H9 (cell line): ENCODE data around the gene GSN. TPM values are rescaled to one million over a fixed set of nuclear protein-coding genes. Genes with fewer than 3 reads are reported as not detected.

Experiments
- DNase-seq: peaks from one replicate; pipeline ENCODE4 v3.0.0-alpha.2; 2017
- H2AFZ ChIP-seq: one replicate; pipeline ENCODE4 v1.6.1; 2013; ENCODE audit warnings: mild to moderate bottlenecking, low read length, control low read depth, moderate library complexity
- H2AK5ac ChIP-seq: 2 replicates; pipeline ENCODE4 v1.6.1; 2013; ENCODE audit warnings: low read length, control low read depth, mixed read lengths; ENCODE audit not compliant: insufficient read length
- H2BK120ac ChIP-seq: one replicate; pipeline ENCODE4 v1.6.1; 2013; ENCODE audit warnings: low read depth, mild to moderate bottlenecking, low read length, control low read depth, inconsistent platforms; ENCODE audit not compliant: poor library complexity, severe bottlenecking
- H2BK12ac ChIP-seq: 2 replicates; pipeline ENCODE4 v1.6.1; 2013; ENCODE audit warnings: low read length, control low read depth, mixed read lengths, low read depth; ENCODE audit not compliant: insufficient read length
- H2BK15ac ChIP-seq: 2 replicates; pipeline ENCODE4 v1.6.1; 2013; ENCODE audit warnings: low read depth, low read length, control low read depth
- H2BK20ac ChIP-seq: one replicate; pipeline ENCODE4 v1.6.1; 2013; ENCODE audit warnings: low read depth, mild to moderate bottlenecking, low read length, control low read depth, inconsistent platforms; ENCODE audit not compliant: poor library complexity, severe bottlenecking
- H2BK5ac ChIP-seq: 2 replicates; pipeline ENCODE4 v1.6.1; 2013; ENCODE audit warnings: low read length, control low read depth, mixed read lengths; ENCODE audit not compliant: insufficient read length
- H3K14ac ChIP-seq: 2 replicates; pipeline ENCODE4 v1.6.1; 2013; ENCODE audit warnings: low read length, control low read depth; ENCODE audit not compliant: insufficient read depth
- H3K18ac ChIP-seq: 2 replicates; pipeline ENCODE4 v1.6.1; 2013; ENCODE audit warnings: low read depth, mild to moderate bottlenecking, mixed read lengths, low read length, control low read depth; ENCODE audit not compliant: insufficient read length
- H3K23ac ChIP-seq: 2 replicates; pipeline ENCODE4 v1.6.1; 2013; ENCODE audit warnings: low read length, control low read depth, mixed read lengths, low read depth; ENCODE audit not compliant: insufficient read length
- H3K23me2 ChIP-seq: 2 replicates; pipeline ENCODE4 v1.6.1; 2013; ENCODE audit warnings: low read depth, mild to moderate bottlenecking, mixed read lengths, low read length, control low read depth; ENCODE audit not compliant: insufficient read length, poor library complexity, severe bottlenecking
- H3K27ac ChIP-seq: 2 replicates; pipeline ENCODE4 v1.5.1; 2013; ENCODE audit warnings: low read length, control low read depth, mixed read lengths, low read depth; ENCODE audit not compliant: insufficient read length
- H3K27me3 ChIP-seq: 2 replicates; pipeline ENCODE4 v1.6.1; 2013; ENCODE audit warnings: low read length, control low read depth, inconsistent platforms; ENCODE audit not compliant: insufficient read depth
- H3K4ac ChIP-seq: 2 replicates; pipeline ENCODE4 v1.6.1; 2013; ENCODE audit warnings: low read depth, mild to moderate bottlenecking, control low read depth, inconsistent platforms, low read length, moderate library complexity
- H3K4me1 ChIP-seq: 2 replicates; pipeline ENCODE4 v1.6.1; 2013; ENCODE audit warnings: low read length, control low read depth, inconsistent platforms; ENCODE audit not compliant: insufficient read depth
- H3K4me2 ChIP-seq: 2 replicates; pipeline ENCODE4 v1.6.1; 2013; ENCODE audit warnings: low read length, control low read depth, mixed read lengths; ENCODE audit not compliant: insufficient read length, insufficient read depth
- H3K56ac ChIP-seq: 2 replicates; pipeline ENCODE4 v1.6.1; 2013; ENCODE audit warnings: low read depth, mild to moderate bottlenecking, mixed read lengths, low read length, control low read depth; ENCODE audit not compliant: insufficient read length
- H3K79me1 ChIP-seq: 2 replicates; pipeline ENCODE4 v1.6.1; 2013; ENCODE audit warnings: low read depth, mild to moderate bottlenecking, moderate library complexity, low read length, control low read depth, inconsistent platforms; ENCODE audit not compliant: insufficient read depth, poor library complexity, severe bottlenecking
- H3K79me2 ChIP-seq: 2 replicates; pipeline ENCODE4 v1.6.1; 2013; ENCODE audit warnings: low read length, control low read depth, inconsistent platforms; ENCODE audit not compliant: insufficient read depth
- H3K9ac ChIP-seq: 2 replicates; pipeline ENCODE4 v1.6.1; 2013; ENCODE audit warnings: low read length, control low read depth, mixed read lengths; ENCODE audit not compliant: insufficient read length; ENCODE audit errors: extremely low read depth
- H3K9me3 ChIP-seq: one replicate; pipeline ENCODE4 v1.6.1; 2013; ENCODE audit warnings: low read depth, low read length, inconsistent platforms; ENCODE audit not compliant: control insufficient read depth
- H3T11ph ChIP-seq: one replicate; pipeline ENCODE4 v1.6.1; 2013; ENCODE audit warnings: mild to moderate bottlenecking, low read length, control low read depth, inconsistent platforms
- H4K20me1 ChIP-seq: one replicate; pipeline ENCODE4 v1.6.1; 2013; ENCODE audit not compliant: control insufficient read depth, insufficient read length, insufficient read depth
- H4K5ac ChIP-seq: 2 replicates; pipeline ENCODE4 v1.6.1; 2013; ENCODE audit warnings: low read depth, mild to moderate bottlenecking, mixed read lengths, low read length, control low read depth; ENCODE audit not compliant: insufficient read length
- H4K8ac ChIP-seq: replicated peaks from 2 replicates; pipeline ENCODE4 v1.6.1; 2013; ENCODE audit warnings: low read length, control low read depth, mixed read lengths, low read depth; ENCODE audit not compliant: insufficient read length
- H4K91ac ChIP-seq: 2 replicates; pipeline ENCODE4 v1.6.1; 2013; ENCODE audit warnings: low read depth, mild to moderate bottlenecking, moderate library complexity, mixed read lengths, low read length, control low read depth; ENCODE audit not compliant: insufficient read length
- H3K27ac Mint-ChIP-seq, 3 experiments: 2 replicates in 2 of 3; 3 replicates in 1 of 3; pipeline ENCODE4 v1.8.0; 2020 to 2021; ENCODE audit warnings: mixed read lengths in 3 of 3, mild to moderate bottlenecking in 1 of 3, moderate library complexity in 1 of 3
- H3K27me3 Mint-ChIP-seq: 2 replicates; pipeline ENCODE4 v1.8.0; 2021; ENCODE audit warnings: low read depth, mild to moderate bottlenecking, moderate library complexity, mixed read lengths
- H3K36me3 Mint-ChIP-seq, 3 experiments: 2 replicates in 2 of 3; 3 replicates in 1 of 3; pipeline ENCODE4 v1.8.0; 2020 to 2021; ENCODE audit warnings: low read depth in 3 of 3, mixed read lengths in 3 of 3; ENCODE audit not compliant: insufficient read depth in 1 of 3
- H3K4me1 Mint-ChIP-seq, 2 experiments: 2 replicates each; pipeline ENCODE4 v1.8.0; 2020; ENCODE audit warnings: mixed read lengths in 2 of 2
- H3K4me3 Mint-ChIP-seq, 2 experiments: 2 replicates in 1 of 2; 3 replicates in 1 of 2; pipeline ENCODE4 v1.8.0; 2020 to 2021; ENCODE audit warnings: mild to moderate bottlenecking in 2 of 2, mixed read lengths in 2 of 2, moderate library complexity in 1 of 2
- H3K9me3 Mint-ChIP-seq, 2 experiments: 2 replicates in 1 of 2; 3 replicates in 1 of 2; pipeline ENCODE4 v1.8.0; 2020; ENCODE audit warnings: mild to moderate bottlenecking in 2 of 2, mixed read lengths in 2 of 2, moderate library complexity in 1 of 2
- WGBS: extraction: QIAGEN DNeasy Blood & Tissue Kit; methylation state at CpG from one replicate; pipeline ENCODE4 v1.1.7; 2013; ENCODE audit warnings: missing lambda C conversion rate, low lambda C conversion rate, mixed read lengths; ENCODE audit not compliant: insufficient read length; ENCODE audit errors: extremely low coverage; 5-methylcytosine and 5-hydroxymethylcytosine counted together
- total RNA-seq: library from RNA; stranded (reverse); gene quantifications from 2 replicates; pipeline ENCODE4 v1.2.1, GENCODE V29; 2021
- TF ChIP-seq, protein P1 (sequence below): fragments of 200-600 bp; sonication (generic); conservative IDR thresholded peaks from 3 replicates; pipeline ENCODE4 v1.8.0; 2021; ENCODE audit warnings: antibody characterized with exemption, mild to moderate bottlenecking

The GSN gene
- total RNA-seq, 1 experiment from 2014 or later, result 14.9 TPM

DNA sequence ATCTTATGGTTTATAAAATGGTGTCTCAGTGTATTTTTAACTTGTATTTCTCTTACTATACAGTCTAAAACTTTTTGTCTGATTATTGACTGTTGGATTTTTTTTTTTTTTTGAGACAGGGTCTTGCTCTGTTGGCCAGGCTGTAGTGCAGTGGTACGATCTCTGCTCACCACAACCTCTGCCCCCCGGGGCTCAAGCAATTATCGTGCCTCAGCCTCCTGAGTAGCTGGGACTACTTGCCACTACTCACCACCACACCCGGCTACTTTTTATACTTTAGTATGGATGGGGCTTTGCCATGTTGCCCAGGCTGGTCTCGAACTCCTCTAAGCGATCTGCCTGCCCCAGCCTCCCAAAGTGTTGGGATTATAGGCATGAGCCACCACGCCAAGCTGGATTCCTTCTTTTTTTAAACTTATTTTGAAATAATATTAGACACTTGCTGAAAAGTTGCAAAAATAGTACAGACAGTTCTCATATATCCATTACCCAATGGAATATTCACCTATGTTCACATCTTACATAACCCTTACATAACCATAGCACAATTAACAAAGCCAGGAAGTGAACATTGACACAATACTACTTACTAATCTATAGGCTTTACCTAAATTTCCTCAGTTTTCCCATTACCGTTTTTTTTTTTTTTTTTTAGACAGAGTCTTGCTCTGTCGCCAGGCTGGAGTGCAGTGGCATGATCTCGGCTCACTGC lies 54.9 kb downstream of the GSN start:
- DNase-seq, result no peak
- no peak overlapping the region for H2BK15ac ChIP-seq
- Mint-ChIP-seq H3K27ac (no peak overlapping the region), H3K27me3 (no peaks in the 10 kb centered on the region; the same call in 1 of the 2 replicates), H3K4me3 (no peak overlapping the region), H3K9me3 (no peaks in the 10 kb centered on the region), H3K36me3 (peaks cover 0 to 11% (median 0%) of the 10 kb centered on the region in 3 experiments; a peak in 2 of 7 replicates), H3K4me1 (peaks cover 0 to 13% of the 10 kb centered on the region in 2 experiments; a peak in 1 of 4 replicates)
- H3K79me2 ChIP-seq, result no peaks in the 10 kb centered on the region
- H2BK120ac ChIP-seq, result no peak overlapping the region
- no peaks in the 10 kb centered on the region for H3K27me3 ChIP-seq
- H3K4me1 ChIP-seq, result no peaks in the 10 kb centered on the region
- no peak overlapping the region for H3K56ac ChIP-seq
- H3K4ac ChIP-seq, result no peak overlapping the region
- H4K91ac ChIP-seq, result no peak overlapping the region
- H2AK5ac ChIP-seq, result no peak overlapping the region
- TF ChIP-seq, protein P1, sequence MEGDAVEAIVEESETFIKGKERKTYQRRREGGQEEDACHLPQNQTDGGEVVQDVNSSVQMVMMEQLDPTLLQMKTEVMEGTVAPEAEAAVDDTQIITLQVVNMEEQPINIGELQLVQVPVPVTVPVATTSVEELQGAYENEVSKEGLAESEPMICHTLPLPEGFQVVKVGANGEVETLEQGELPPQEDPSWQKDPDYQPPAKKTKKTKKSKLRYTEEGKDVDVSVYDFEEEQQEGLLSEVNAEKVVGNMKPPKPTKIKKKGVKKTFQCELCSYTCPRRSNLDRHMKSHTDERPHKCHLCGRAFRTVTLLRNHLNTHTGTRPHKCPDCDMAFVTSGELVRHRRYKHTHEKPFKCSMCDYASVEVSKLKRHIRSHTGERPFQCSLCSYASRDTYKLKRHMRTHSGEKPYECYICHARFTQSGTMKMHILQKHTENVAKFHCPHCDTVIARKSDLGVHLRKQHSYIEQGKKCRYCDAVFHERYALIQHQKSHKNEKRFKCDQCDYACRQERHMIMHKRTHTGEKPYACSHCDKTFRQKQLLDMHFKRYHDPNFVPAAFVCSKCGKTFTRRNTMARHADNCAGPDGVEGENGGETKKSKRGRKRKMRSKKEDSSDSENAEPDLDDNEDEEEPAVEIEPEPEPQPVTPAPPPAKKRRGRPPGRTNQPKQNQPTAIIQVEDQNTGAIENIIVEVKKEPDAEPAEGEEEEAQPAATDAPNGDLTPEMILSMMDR, result no peak
- no peak overlapping the region for H3K23ac ChIP-seq
- no peak overlapping the region for H4K5ac ChIP-seq
- H3K9ac ChIP-seq, result no peak overlapping the region
- H4K8ac ChIP-seq, result no peak overlapping the region
- H3K9me3 ChIP-seq, result no peaks in the 10 kb centered on the region
- no peak overlapping the region for H2BK12ac ChIP-seq
- no peak overlapping the region for H2BK5ac ChIP-seq
- H3K27ac ChIP-seq, result no peak overlapping the region
- no peak overlapping the region for H3T11ph ChIP-seq
- no peak overlapping the region for H3K18ac ChIP-seq
- no peak overlapping the region for H3K4me2 ChIP-seq
- no peak overlapping the region for H2BK20ac ChIP-seq
- no peaks in the 10 kb centered on the region for H3K79me1 ChIP-seq
- H2AFZ ChIP-seq, result no peak overlapping the region
- H3K14ac ChIP-seq, result no peak overlapping the region
- no peaks in the 10 kb centered on the region for H3K23me2 ChIP-seq
- H4K20me1 ChIP-seq, result no peaks in the 10 kb centered on the region
- no CpG with 5 or more reads among the region's 10 CpGs for WGBS
